A673 (cell line): ENCODE data around the gene SLIT1. TPM values are rescaled to one million over a fixed set of nuclear protein-coding genes. Genes with fewer than 3 reads are reported as not detected.

Experiments used
- BruUV-seq: library from RNA; stranded (reverse); fragments of 400-500 nt; replicated peaks from 2 replicates; lab custom pipeline; 2021; lab: Mats Ljungman, UMichigan
- CTCF ChIA-PET: fragments of 300-600 bp; sonication (Branson Sonifier 250); formaldehyde crosslinking; loops from one replicate; lab custom pipeline; 2022; ENCODE audit warnings: antibody characterized with exemption; lab: Charles Lee
- POLR2A ChIA-PET: fragments of 300-600 bp; sonication (Branson Sonifier 250); formaldehyde crosslinking; loops from one replicate; lab custom pipeline; 2022; ENCODE audit warnings: antibody characterized with exemption; ENCODE audit not compliant: low non-redundant PET; lab: Charles Lee
- DNase-seq: peaks from one replicate; pipeline ENCODE4 v3.0.0-alpha.2; 2015; ENCODE audit warnings: low spot score
- H3K27ac ChIP-seq: fragments of 200-600 bp; sonication (generic); 2 replicates; pipeline ENCODE4 v1.5.1; 2016; ENCODE audit warnings: mixed run types, low read depth, mild to moderate bottlenecking, mixed read lengths, antibody characterized with exemption, low read length; ENCODE audit not compliant: poor library complexity, severe bottlenecking
- H3K27me3 ChIP-seq: fragments of 200-600 bp; sonication (generic); replicated peaks from 2 replicates; pipeline ENCODE4 v1.6.1; 2017; ENCODE audit warnings: mixed run types, low read depth, mild to moderate bottlenecking, mixed read lengths, antibody characterized with exemption, low read length; ENCODE audit not compliant: insufficient read depth, poor library complexity
- H3K36me3 ChIP-seq: fragments of 200-600 bp; sonication (generic); 2 replicates; pipeline ENCODE4 v1.6.1; 2016; ENCODE audit warnings: mixed run types, mild to moderate bottlenecking, mixed read lengths, antibody characterized with exemption, low read length; ENCODE audit not compliant: insufficient read depth, poor library complexity, severe bottlenecking
- H3K4me1 ChIP-seq: fragments of 200-600 bp; sonication (generic); 2 replicates; pipeline ENCODE4 v1.6.1; 2017; ENCODE audit warnings: mixed run types, mild to moderate bottlenecking, mixed read lengths, antibody characterized with exemption, low read length; ENCODE audit not compliant: insufficient read depth, poor library complexity, severe bottlenecking
- H3K4me3 ChIP-seq: fragments of 200-600 bp; sonication (generic); 2 replicates; pipeline ENCODE4 v1.5.1; 2016; ENCODE audit warnings: low read depth, mixed run types, mild to moderate bottlenecking, mixed read lengths, low read length; ENCODE audit not compliant: poor library complexity, severe bottlenecking
- H3K9me3 ChIP-seq: fragments of 200-600 bp; sonication (generic); 2 replicates; pipeline ENCODE4 v1.6.1; 2016; ENCODE audit warnings: mixed run types, low read depth, mild to moderate bottlenecking, mixed read lengths, antibody characterized with exemption, low read length; ENCODE audit not compliant: poor library complexity, severe bottlenecking
- CTCF ChIP-seq: fragments of 300-800, 200-600 bp; sonication (generic); conservative IDR thresholded peaks from 2 replicates; pipeline ENCODE4 v1.5.1; 2017; ENCODE audit warnings: low read depth, mild to moderate bottlenecking, antibody characterized with exemption, low read length, moderate library complexity, mixed read lengths
- EZH2 ChIP-seq: fragments of 200-600 bp; sonication (generic); IDR thresholded peaks from 2 replicates; pipeline ENCODE4 v1.6.1; 2017; ENCODE audit warnings: borderline replicate concordance, low read depth, mild to moderate bottlenecking, mixed read lengths, antibody characterized with exemption, low read length; ENCODE audit not compliant: poor library complexity, severe bottlenecking
- intact Hi-C: fragments of 100-400 bp; cut with micrococcal nuclease; formaldehyde crosslinking; loops from one replicate; pipeline ENCODE4 v1.10.0; 2022; ENCODE audit not compliant: unreplicated experiment
- total RNA-seq: library from RNA; stranded (reverse); gene quantifications from 2 replicates; pipeline ENCODE4 v1.2.3, GENCODE V29; 2021

SLIT1 gene
- total RNA-seq, 1 experiment from 2014 or later, result 0.43 TPM

GRCh38 chr10:96960872-96961271, 224.9 kb downstream of the SLIT1 start:
- no TSS peak for BruUV-seq
- no peak overlapping the region for H3K27ac ChIP-seq
- DNase-seq, result no peak
- no peaks in the 10 kb centered on the region for H3K27me3 ChIP-seq
- H3K4me3 ChIP-seq, result no peak overlapping the region
- H3K9me3 ChIP-seq, result no peaks in the 10 kb centered on the region
- CTCF ChIA-PET, result no interaction called here
- no peaks in the 10 kb centered on the region for H3K36me3 ChIP-seq
- intact Hi-C loops, result no loop called here
- POLR2A ChIA-PET, result no interaction called here
- H3K4me1 ChIP-seq, result no peaks in the 10 kb centered on the region
- TF ChIP-seq CTCF (no peak), EZH2 (no peak)

- CTCF ChIA-PET, result no interaction called here
- Histone ChIP-seq H3K9me3 (no peaks in the 10 kb centered on the region), H3K36me3 (no peaks in the 10 kb centered on the region), H3K4me3 (no peak overlapping the region), H3K4me1 (no peaks in the 10 kb centered on the region), H3K27ac (no peak overlapping the region), H3K27me3 (no peaks in the 10 kb centered on the region)
- TF ChIP-seq EZH2, result no peak
- TF ChIP-seq CTCF, result no peak
- POLR2A ChIA-PET, result no interaction called here
- intact Hi-C loops, result no loop called here
- no peak for DNase-seq
- no TSS peak for BruUV-seq
Observed at GRCh38 chr10:96959733-96960132, 226.0 kb downstream of the SLIT1 start.

- H3K27me3 ChIP-seq, result no peaks in the 10 kb centered on the region
- H3K27ac ChIP-seq, result no peak overlapping the region
- no peak for TF ChIP-seq CTCF
- TF ChIP-seq EZH2, result no peak
- no peaks in the 10 kb centered on the region for H3K4me1 ChIP-seq
- H3K36me3 ChIP-seq, result no peaks in the 10 kb centered on the region
- BruUV-seq, result no TSS peak
- CTCF ChIA-PET, result no interaction called here
- intact Hi-C loops, result no loop called here
- DNase-seq, result no peak
- H3K9me3 ChIP-seq, result no peaks in the 10 kb centered on the region
- H3K4me3 ChIP-seq, result no peak overlapping the region
- POLR2A ChIA-PET, result no interaction called here
Observed at GRCh38 chr10:96958071-96958470, 227.7 kb downstream of the SLIT1 start.
